Head of caudate nucleus (tissue), 42 donors: ENCODE measurements around the gene HIP1.
"Not testable (repeated sequence)": the region's sequence is repeated elsewhere in the genome, so short reads cannot be mapped to it uniquely, and the experiment has no call there.

ENCODE experiments used
- DNase-seq, 42 donors: peaks; one replicate each; pipeline versions ENCODE4 v3.0.0 to v3.0.0-alpha.2; 2020 to 2021; ENCODE audit warnings: mixed read lengths in 7 of 42
- intact Hi-C: fragments of 100-400 bp; cut with DNase I; formaldehyde crosslinking; loops from one replicate; pipeline ENCODE4 v1.15.0; 2022

Gene HIP1

DNA sequence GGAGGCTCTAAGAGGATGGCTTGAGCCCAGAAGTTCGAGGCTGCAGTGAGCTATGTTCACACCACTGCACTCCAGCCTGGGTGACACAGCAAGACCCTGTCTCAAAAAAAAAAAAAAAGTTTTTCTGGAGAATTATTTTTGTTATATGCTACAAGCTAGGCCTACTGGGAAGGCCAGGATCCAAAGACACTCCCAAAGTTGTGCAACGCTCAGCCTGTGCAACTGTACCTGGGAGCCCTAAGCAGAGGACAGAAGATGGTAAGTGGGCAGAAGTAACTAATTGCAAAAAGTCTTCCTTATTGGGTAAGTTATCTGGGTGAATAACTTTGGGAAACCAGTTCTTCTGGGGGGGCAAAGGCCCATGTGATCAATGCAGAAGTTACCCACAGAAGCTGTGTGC is 17.3 kb downstream of the HIP1 start:
- intact Hi-C loops = no loop called here
- no peak for DNase-seq

DNA sequence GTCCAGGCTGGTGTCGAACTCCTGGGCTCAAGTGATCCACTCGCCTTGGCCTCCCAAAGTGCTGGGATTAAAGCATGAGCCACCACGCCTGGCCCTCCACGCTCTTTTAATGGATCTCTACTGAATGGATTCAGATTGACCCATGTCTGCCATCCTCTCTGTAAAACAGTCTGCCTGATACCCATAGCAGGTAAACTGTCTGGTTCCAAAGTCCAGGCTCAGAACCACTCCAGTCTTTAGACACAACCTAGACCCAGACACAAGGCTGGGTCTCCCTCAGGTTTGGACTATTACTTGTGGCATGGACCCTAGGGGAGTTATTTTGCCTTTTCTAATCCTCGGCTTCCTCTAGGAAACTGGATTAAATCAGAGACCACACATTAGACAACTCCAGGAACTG is 19.1 kb downstream of the HIP1 start:
- no peak for DNase-seq
- intact Hi-C loops = no loop called here

DNA sequence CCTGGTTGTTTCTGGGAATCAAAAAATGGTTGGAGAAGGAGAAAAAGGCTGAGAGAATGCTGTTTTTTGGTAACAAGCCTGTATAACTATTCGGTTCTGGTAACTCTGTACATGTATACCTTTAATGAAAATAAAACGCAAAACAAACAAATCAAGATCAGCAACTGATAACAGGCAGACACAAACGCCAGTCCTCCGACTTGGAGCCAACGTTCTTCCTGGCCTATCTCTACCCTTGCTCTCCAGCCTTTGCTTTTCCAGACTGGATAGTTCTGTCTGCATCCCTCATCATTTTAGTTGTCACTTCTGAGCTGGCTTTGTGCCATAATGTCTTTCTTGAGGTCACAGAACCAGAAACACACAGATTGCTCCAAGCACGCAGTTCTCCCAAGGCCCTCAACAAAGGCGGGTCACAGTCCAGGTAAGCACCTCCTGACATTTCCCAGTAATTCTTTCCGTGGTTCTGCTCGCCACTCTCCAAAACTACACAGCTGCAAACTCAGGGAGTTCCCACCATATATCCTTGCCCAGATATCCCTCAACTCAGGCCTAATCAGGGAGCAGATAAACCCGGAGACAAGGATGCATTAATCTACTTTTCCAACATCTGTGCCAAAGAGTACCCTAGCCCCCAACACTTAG is 20.2 kb downstream of the HIP1 start:
- no peak for DNase-seq

DNA sequence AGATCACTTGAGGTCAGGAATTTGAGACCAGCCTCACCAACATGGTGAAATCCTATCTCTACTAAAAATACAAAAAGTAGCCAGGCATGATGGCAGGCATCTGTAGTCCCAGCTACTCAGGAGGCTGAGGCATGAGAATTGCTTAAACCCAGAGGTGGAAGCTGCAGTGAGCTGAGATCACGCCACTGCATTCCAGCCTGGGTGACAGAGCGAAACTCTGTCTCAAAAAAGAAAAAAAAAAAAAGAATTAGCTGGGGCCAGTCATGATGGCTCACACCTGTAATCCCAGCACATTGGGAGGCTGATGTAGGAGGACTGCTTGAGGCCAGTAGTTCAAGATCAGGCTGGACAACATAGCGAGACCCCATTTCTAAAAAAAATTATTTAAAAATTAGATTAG is 21.0 kb downstream of the HIP1 start:
- DNase-seq = peak in 1 of 42 donors; percentile 12
- intact Hi-C loops = not testable (repeated sequence)

More for the DNA sequence above, 20.2 kb downstream of the HIP1 start:
- intact Hi-C loops = no loop called here

DNA sequence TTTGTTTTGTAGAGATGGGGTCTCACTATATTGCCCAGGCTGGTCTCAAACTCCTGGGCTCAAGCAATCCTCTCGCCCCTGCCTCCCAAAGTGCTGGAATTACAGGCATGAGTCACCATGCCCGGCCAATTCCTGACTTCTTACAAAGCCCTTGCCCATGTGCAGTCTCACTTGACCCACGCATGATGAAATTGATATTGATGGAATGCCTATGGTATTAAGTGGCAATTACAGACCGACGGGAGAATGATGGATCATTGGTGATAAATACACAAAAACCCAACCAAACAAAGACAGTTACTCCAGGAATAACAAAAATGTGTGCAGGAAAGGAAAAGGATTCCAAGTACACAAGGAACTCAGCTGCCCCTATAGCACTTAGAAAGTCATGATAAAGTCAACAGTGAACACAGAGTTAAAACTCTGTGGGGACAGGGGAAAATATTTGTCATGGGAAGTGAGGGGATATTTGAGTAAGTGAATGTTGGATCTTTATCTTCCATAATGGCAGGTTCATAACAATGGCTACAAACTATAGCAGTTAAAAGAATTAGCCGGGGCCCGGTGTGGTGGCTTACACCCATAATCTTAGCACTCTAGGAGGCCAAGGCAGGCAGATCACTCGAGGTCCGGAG is 21.6 kb downstream of the HIP1 start:
- DNase-seq = no peak
- intact Hi-C loops = no loop called here

DNA sequence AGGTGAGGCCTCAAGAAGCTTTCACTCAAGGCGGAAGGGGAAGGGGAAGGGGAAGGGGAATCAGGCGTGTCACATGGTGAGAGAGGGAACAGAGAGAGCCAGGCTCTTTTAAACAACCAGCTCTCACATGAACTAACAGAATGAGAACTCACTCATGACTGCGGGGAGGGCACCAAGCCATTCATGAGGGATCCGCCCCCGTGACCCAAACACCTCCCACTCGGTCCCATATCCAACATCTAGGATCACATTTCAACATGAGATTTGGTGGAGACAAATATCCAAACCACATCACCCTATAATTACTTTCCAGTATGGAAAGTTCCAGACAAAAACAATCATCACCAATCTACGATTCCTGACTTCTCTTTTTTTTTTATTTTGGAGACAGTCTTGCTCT is 22.9 kb downstream of the HIP1 start:
- DNase-seq = no peak
- intact Hi-C loops = no loop called here

DNA sequence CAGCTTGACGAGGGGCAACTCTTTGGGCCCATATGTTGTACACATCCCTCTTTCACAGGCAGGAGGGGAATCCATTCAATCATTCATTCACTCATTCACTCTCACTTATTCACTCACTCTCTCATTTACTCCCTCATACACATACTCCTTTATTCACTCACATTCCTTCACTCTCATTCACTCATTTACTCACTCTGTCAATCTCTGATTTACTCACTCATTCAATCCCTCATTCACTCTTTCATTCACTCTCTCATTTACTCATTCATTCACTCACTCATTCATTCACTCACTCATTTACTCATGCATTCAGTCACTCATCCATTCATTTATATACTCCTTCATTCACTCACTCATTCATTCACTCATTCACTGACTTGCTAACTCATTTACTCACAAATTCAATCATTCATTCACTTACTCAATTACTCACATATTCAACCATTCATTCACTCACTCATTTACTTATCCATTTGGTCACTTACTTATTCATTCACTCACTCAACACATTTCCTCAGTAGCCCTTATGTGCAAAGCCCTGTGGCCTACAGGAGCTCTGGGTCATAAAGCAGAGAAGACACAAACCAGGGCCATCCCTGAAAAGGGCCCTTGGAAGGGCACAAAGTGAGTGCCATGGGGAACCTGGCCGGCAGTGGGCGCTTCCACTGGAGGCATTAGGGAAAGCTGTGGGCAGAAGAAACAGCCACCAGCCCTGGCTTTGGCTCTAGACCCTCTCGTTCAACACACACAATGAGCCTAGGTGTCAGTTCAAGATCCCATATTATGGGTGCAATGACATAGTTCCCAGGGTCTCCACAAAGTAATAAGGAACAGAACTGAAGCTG is 26.0 kb downstream of the HIP1 start:
- no peak for DNase-seq
- intact Hi-C loops = no loop called here

DNA sequence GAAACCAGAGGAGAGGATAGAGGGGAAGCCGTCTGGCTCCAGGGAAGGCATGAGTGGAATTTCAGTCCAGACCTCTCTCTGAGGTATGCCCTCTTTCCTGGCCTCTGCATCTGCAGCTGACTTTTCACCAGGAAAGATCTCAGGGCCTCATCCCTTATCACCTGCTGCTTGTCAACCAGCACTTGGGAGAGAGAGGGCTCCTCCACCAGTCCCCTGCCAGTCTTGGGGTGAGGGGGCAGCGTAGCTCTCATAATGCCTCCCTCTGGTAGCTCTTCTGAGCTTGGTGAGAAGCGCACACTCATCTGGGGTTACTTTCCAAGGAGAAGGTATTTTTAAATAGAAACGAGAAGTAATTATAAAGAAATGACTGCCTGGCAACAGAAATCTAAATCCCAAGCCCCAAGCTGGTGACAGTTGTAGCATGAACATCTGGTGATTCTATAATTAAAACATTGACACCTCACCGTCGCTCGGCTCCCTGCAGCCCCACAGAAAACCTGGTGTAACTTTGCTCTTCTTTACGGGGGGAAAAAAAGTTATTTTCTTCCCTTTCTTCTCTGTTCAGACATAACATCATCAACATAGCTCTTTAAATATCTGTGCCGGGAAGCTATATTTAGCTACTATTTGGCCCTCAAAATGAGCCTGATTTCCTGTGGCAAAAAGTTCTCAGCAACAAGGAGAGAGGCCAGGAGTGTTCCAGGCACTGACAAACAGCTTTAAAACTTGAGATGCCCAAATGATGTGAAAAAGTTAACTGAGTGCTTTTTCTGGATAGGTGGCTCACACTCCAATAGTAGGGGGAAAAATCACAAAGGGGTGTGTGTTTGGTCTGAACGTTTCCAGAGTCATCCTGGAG is 26.9 kb downstream of the HIP1 start:
- intact Hi-C loops = no loop called here

DNA sequence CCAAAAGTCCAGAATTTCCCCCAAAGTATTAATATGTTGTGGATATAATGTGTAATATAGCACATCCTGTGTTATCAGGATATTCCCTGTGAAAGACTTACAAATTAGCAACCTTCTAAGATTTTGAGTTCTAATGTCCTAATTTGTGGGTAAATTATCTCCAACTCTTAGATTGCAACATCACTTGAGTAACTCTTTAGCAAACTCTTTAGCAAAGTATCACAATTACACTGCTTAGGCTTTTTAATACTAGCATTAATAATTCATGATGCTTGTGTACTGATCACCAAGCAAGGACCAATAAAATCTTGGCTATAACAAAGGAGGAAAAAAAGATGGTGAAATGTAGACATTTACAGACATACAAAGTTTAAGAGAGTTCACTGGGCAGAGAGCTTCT is 27.7 kb downstream of the HIP1 start:
- DNase-seq = no peak
- intact Hi-C loops = no loop called here

More for the DNA sequence above, 26.9 kb downstream of the HIP1 start:
- DNase-seq = no peak

DNA sequence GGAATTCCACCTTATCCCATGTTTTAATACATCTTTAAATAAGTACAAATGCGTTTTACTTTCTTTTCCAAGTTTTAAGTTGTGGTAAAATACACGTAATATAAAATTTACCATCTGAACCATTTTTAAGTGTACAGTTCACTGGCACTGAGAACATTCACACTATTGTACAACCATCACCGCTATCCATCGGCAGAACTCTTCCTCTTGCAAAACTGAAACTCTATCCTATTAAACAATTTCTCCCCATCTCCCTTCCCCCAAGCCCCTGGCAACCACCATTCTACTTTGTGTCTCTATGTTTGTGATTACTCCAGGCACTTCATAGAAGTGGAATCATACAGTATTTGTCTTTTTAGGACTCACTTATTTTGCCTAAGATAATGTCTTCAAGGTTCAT is 33.8 kb downstream of the HIP1 start:
- intact Hi-C loops = no loop called here

DNA sequence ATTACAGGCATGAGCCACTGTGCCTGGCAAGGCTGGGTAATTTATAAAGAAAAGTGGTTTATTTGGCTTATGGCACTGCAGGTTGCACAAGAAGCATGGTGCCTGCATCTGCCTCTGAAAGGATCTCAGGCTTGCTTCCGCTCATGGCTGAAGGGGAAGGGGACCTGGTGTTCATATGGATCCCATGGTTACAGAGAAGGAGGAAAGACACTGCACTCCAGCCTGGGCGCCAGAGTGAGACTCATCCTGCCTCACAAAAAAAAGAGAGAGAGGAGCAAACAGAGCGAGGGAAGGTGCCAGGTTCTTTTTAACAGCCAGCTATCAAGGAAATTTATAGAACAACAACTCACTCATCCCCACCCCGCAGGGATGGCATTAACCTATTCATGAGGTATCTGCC is 36.2 kb downstream of the HIP1 start:
- intact Hi-C loops = no loop called here
- no peak for DNase-seq

More for the DNA sequence above, 33.8 kb downstream of the HIP1 start:
- no peak for DNase-seq

DNA sequence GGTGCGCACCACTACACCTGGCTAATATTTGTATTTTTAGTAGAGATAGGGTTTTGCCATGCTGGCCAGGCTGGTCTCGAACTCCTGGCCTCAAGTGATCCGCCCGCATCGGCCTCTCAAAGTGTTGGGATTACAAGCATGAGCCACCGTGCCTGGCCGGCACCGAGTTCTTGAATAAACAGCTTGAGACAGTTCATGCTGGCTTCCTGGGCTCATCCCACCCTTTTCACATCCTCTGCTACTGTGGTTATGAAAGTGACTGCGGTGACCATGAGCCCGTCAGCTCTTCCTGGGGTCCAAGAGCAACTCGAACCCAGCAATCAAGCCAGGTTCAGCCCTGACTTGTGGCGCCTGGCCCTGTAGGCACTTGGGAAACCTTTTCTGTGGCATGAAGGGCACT is 38.7 kb downstream of the HIP1 start:
- DNase-seq = no peak
- intact Hi-C loops = no loop called here

DNA sequence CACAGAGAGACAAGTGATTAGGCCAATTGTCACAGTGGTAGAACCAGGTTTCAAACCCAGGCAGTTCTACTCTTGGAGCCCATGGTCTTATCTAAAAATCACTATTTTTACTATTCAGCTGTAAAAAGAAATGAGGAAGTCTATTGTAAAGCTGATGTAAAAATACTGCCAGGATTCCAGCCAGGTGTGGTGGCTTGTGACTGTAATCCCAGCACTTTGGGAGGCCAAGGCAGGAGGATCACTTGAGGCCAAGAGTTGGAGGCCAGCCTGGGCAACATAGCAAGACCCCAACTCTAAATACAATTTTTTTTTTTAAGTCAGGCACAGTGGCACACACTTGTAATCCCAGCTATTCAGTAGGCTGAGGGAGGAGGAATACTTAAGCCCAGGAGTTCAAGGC is 40.4 kb downstream of the HIP1 start:
- no peak for DNase-seq
- intact Hi-C loops = no loop called here

DNA sequence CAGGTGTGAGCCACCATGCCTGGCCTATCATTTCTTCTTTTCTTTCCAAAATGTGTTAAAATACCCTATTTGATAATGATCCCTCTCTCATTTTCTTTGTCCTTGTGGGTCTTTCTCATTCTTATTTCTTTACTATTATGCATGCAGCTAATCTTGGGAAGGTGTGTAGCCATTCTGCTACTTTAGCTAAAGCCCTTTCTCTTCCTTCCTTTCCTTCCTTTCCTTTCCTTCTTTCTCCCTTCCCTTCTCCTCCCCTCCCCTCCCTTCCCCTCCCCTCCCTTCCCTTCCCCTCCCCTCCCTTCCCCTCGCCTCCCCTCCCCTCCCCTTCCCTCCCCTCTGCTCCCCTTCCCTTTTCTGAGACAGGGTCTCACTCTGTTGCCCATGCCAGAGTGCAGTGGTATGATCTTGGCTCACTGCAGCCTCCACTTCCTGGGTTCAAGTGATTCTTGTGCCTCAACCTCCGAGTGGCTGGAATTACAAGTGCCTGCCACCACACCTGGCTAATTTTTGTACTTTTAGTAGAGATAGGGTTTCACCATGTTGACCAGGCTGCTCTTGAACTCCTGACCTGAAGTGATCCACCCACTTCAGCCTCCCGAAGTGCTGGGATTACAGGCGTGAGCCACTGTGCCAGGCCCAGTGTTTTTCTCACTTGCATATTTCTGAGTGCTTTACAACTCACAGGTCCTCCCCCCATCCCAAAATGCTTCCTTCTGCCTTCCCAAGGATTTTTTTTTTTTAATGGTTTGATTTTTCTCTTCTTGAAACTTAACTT is 42.3 kb downstream of the HIP1 start:
- intact Hi-C loops = no loop called here
- DNase-seq = no peak

DNA sequence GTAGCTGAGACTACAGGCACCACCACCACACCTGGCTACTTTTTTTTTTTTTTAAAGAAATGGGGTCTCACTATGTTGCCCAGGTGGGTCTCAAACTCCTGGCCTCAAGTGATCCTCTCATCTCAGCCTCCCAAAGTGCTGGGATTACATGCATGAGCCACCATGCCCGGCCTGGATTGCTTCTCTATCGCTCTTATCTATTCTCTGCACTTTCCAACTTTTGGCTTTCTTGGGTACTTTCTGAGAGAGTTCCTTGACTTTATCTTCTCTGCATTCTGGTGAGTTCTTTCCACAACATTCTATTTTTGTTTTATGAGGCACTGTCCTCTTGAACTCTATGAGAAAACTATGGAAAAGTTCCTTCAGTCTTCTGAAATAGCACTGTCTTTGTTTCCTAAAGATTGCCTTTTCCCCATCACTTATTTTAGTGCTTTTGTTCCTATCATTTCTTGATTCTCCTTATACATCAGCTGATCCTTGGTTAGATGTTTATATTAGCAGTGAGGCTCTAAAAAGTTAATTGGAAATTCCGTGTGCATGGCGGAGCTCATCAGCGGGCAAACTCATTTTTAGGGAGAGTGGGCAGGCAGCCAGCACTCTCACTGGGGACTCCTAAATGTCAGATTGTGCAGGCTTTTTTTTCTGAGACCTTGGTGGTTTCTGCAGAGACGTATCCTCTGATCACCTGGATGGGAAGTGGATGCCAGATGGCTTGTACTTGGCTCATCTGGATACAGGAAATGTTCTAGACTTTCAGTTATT is 43.9 kb downstream of the HIP1 start:
- no peak for DNase-seq
- intact Hi-C loops = no loop called here

DNA sequence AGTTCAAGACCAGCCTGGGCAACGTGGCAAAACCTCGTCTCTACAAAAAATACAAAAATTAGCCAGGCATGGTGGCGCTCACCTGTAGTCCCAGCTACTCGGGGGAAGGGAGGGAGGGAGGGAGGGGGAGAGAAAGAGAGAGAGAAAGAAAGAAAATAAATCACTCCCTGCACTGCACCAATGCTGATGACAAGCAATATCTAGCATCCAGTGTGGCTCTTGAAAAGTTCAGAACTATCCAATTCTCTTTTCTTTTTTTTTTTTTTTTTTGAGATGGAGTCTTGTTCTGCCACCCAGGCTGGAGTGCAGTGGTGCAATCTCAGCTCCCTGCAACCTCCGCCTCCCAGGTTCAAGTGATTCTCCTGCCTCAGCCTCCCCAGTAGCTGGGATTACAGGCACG is 45.1 kb downstream of the HIP1 start:
- intact Hi-C loops, DNase-seq: not testable (repeated sequence)

DNA sequence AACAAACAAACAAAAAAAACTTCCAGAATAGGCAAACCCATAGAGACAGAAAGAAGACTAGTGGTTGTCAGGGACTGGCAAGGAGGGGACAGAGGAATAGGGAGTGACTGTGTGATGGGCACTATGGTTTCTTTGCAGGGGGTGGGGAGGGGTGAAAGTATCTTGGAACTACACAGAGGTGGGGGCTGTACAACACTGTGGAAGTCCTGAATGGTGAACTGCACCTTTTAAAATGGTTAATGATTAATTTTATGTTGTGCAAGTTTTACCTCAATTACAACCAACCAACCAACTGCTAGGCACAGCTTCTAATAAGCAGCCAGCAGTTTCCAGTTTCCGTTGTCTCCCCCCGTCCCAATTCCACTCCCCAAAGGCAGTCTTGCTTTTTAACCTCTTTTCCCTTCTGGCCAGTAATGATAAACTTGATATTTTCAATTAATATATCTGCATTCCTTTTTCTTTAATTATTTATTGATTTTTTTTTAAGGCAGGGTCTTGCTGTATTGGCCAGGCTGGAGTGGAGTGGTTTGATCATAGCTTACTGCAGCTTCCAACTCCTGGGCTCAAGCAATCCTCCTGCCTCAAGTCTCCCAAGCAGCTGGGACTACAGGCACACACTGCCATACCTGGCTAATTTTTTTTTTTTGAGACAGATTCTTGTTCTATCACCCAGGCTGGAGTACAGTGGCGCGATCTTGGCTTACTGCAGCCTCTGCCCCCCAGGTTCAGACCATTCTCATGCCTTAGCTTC is 46.8 kb downstream of the HIP1 start:
- peak in 1 of 42 donors; percentile 2 for DNase-seq
- intact Hi-C loops = no loop called here
